Ishikawa (cell line): ENCODE measurements around the gene RBFA.

ENCODE experiments used
- CEBPB ChIP-seq: IDR thresholded peaks from 2 replicates; pipeline ENCODE4 v1.6.1; 2012
- CREB1 ChIP-seq: IDR thresholded peaks from 2 replicates; pipeline ENCODE4 v1.6.1; 2012; ENCODE audit warnings: low read depth
- EGR1 ChIP-seq: IDR thresholded peaks from 2 replicates; pipeline ENCODE4 v1.6.1; 2012
- EP300 ChIP-seq: IDR thresholded peaks from 2 replicates; pipeline ENCODE4 v1.6.1; 2012; ENCODE audit warnings: borderline replicate concordance
- FOXM1 ChIP-seq: IDR thresholded peaks from 2 replicates; pipeline ENCODE4 v1.6.1; 2012; ENCODE audit warnings: low read depth, borderline replicate concordance
- MAX ChIP-seq: IDR thresholded peaks from 2 replicates; pipeline ENCODE4 v1.6.1; 2012
- NFIC ChIP-seq: IDR thresholded peaks from 2 replicates; pipeline ENCODE4 v1.6.1; 2012
- RAD21 ChIP-seq: IDR thresholded peaks from 2 replicates; pipeline ENCODE4 v1.6.1; 2012; ENCODE audit warnings: low read depth
- REST ChIP-seq: IDR thresholded peaks from 2 replicates; pipeline ENCODE4 v1.6.1; 2012; ENCODE audit warnings: low read depth, mild to moderate bottlenecking
- TAF1 ChIP-seq: IDR thresholded peaks from 2 replicates; pipeline ENCODE4 v1.6.1; 2012; ENCODE audit warnings: low read depth, mild to moderate bottlenecking
- TCF12 ChIP-seq: IDR thresholded peaks from 2 replicates; pipeline ENCODE4 v1.6.1; 2012; ENCODE audit warnings: low read depth
- TEAD4 ChIP-seq: IDR thresholded peaks from 2 replicates; pipeline ENCODE4 v1.6.1; 2012
- USF1 ChIP-seq: IDR thresholded peaks from 2 replicates; pipeline ENCODE4 v1.6.1; 2012
- YY1 ChIP-seq: IDR thresholded peaks from 2 replicates; pipeline ENCODE4 v1.6.1; 2012; ENCODE audit warnings: low read depth
- ZBTB7A ChIP-seq: IDR thresholded peaks from 2 replicates; pipeline ENCODE4 v1.6.1; 2012; ENCODE audit warnings: low read depth

The RBFA gene

GRCh38 chr18:80074183-80074582 is 39.9 kb downstream of the RBFA start:
- TF ChIP-seq NFIC = no peak
- TF ChIP-seq YY1 = no peak
- no peak for TF ChIP-seq TAF1
- no peak for TF ChIP-seq TEAD4
- no peak for TF ChIP-seq CEBPB
- no peak for TF ChIP-seq MAX
- TF ChIP-seq EP300 = no peak
- no peak for TF ChIP-seq ZBTB7A
- TF ChIP-seq RAD21 = no peak
- no peak for TF ChIP-seq CREB1
- no peak for TF ChIP-seq EGR1
- no peak for TF ChIP-seq FOXM1
- no peak for TF ChIP-seq TCF12
- TF ChIP-seq REST = no peak
- TF ChIP-seq USF1 = no peak

- no peak for TF ChIP-seq MAX
- no peak for TF ChIP-seq EP300
- TF ChIP-seq CEBPB = no peak
- TF ChIP-seq USF1 = no peak
- no peak for TF ChIP-seq EGR1
- no peak for TF ChIP-seq FOXM1
- TF ChIP-seq TCF12 = no peak
Observed at GRCh38 chr18:80074697-80075096, 40.5 kb downstream of the RBFA start.

GRCh38 chr18:80075940-80076339 is 41.7 kb downstream of the RBFA start:
- TF ChIP-seq REST = no peak
- no peak for TF ChIP-seq TCF12
- no peak for TF ChIP-seq EP300
- TF ChIP-seq EGR1 = no peak
- TF ChIP-seq YY1 = no peak
- TF ChIP-seq NFIC = no peak
- TF ChIP-seq TAF1 = no peak
- no peak for TF ChIP-seq ZBTB7A
- TF ChIP-seq RAD21 = no peak
- no peak for TF ChIP-seq CREB1
- no peak for TF ChIP-seq CEBPB
- no peak for TF ChIP-seq FOXM1
- TF ChIP-seq MAX = no peak
- TF ChIP-seq TEAD4 = no peak
- no peak for TF ChIP-seq USF1

- TF ChIP-seq USF1 (no peak), ZBTB7A (no peak), YY1 (no peak)
Observed at GRCh38 chr18:80076379-80076778, 42.1 kb downstream of the RBFA start.

GRCh38 chr18:80077873-80078272 is 43.6 kb downstream of the RBFA start:
- TF ChIP-seq TCF12 = no peak
- no peak for TF ChIP-seq NFIC
- no peak for TF ChIP-seq FOXM1
- TF ChIP-seq RAD21 = no peak
- no peak for TF ChIP-seq EP300
- TF ChIP-seq EGR1 = no peak
- no peak for TF ChIP-seq TAF1
- TF ChIP-seq CEBPB = no peak
- TF ChIP-seq YY1 = no peak
- no peak for TF ChIP-seq REST
- TF ChIP-seq USF1 = no peak
- no peak for TF ChIP-seq ZBTB7A
